ENCODE data around the gene OR52E2.

GRCh38 chr11:5107285-5107684, 47.9 kb upstream of the OR52E2 start:
- TF ChIP-seq EZH2 (IDR thresholded peaks at IDR 0.05; ENCODE audit: insufficient read depth, low read length) = no peak
- no peak for TF ChIP-seq CTCF (IDR thresholded peaks at IDR 0.05; ENCODE audit: insufficient read depth, low read depth, low read length)
